Germinal center (tissue), 1 donor: ENCODE data around the gene UNG.
"Not testable (repeated sequence)": the region's sequence is repeated elsewhere in the genome, so short reads cannot be mapped to it uniquely, and the experiment has no call there.

Experiments used
- DNase-seq: peaks from one replicate; pipeline ENCODE4 v3.0.0; 2012; ENCODE audit warnings: mixed read lengths, low spot score

The UNG gene

GRCh38 chr12:109124878-109125648, 27.7 kb downstream of the UNG start:
- DNase-seq: no peak

- DNase-seq: no peak
Measured at GRCh38 chr12:109125791-109126190, 28.4 kb downstream of the UNG start.

GRCh38 chr12:109126784-109127183, 29.4 kb downstream of the UNG start:
- DNase-seq: no peak

- no peak for DNase-seq
Measured at GRCh38 chr12:109127533-109128242, 30.3 kb downstream of the UNG start.

GRCh38 chr12:109130297-109131153, 33.1 kb downstream of the UNG start:
- DNase-seq: no peak

GRCh38 chr12:109131154-109132050, 34.0 kb downstream of the UNG start:
- no peak for DNase-seq

- no peak for DNase-seq
Measured at GRCh38 chr12:109134186-109134917, 37.0 kb downstream of the UNG start.

GRCh38 chr12:109137055-109137454, 39.7 kb downstream of the UNG start:
- DNase-seq: no peak

- DNase-seq: no peak
Measured at GRCh38 chr12:109139360-109139759, 42.0 kb downstream of the UNG start.

GRCh38 chr12:109139791-109140190, 42.4 kb downstream of the UNG start:
- no peak for DNase-seq

GRCh38 chr12:109140560-109140959, 43.2 kb downstream of the UNG start:
- no peak for DNase-seq

- DNase-seq: no peak
Measured at GRCh38 chr12:109144224-109144623, 46.8 kb downstream of the UNG start.

- not testable (repeated sequence) for DNase-seq
Measured at GRCh38 chr12:109147126-109147525, 49.7 kb downstream of the UNG start.

- DNase-seq: no peak
Measured at GRCh38 chr12:109147954-109148353, 50.6 kb downstream of the UNG start.

- DNase-seq: no peak
Measured at GRCh38 chr12:109150124-109150640, 52.8 kb downstream of the UNG start.

- no peak for DNase-seq
Measured at GRCh38 chr12:109151457-109151856, 54.1 kb downstream of the UNG start.

- DNase-seq: no peak
Measured at GRCh38 chr12:109153821-109154441, 56.5 kb downstream of the UNG start.

- peak; percentile 97 for DNase-seq
Measured at GRCh38 chr12:109154451-109155438, 57.3 kb downstream of the UNG start.

- no peak for DNase-seq
Measured at GRCh38 chr12:109156036-109156435, 58.6 kb downstream of the UNG start.
